ENCODE measurements around the gene FOXC2. TPM values are rescaled to one million over a fixed set of nuclear protein-coding genes. Genes with fewer than 3 reads are reported as not detected.

FOXC2 gene
- total and polyA plus RNA-seq, 4 experiments from 2014 or later = not detected

DNA sequence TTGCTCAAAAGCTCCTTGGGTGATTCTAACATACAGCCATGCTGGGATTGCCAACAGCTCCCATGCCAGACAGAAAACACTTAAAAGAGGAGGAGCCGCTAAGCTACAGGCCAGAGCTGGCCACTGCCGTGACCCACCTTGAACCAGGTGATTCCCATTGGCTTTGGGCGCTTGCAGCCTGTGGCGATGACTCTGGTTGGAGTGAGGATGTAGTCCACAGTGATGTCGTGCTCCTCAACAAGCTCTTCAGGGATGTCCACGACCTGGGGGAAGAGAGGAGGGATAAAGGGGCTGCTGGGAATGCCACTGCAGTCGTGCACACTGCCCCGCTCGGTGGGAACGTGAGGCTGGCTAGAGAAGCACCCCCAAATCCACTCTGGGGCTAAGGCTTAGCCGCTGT, 25.1 kb upstream of the FOXC2 start:
- Mint-ChIP-seq H3K36me3 (peaks cover 73 to 82% of the 10 kb centered on the region in 2 donors), H3K4me3 (no peak overlapping the region), H3K9me3 (no peaks in the 10 kb centered on the region), H3K27ac (no peak overlapping the region), H3K27me3 (no peaks in the 10 kb centered on the region), H3K4me1 (peaks cover 0 to 4% (median 0%) of the 10 kb centered on the region in 4 donors)
- ChIA-PET CTCF (ENCODE audit: partially characterized antibody) (no interaction called here), POLR2A (ENCODE audit: partially characterized antibody) (no interaction called here)
- Histone ChIP-seq H3K27ac (ENCODE audit: low read depth, low read length) (no peak overlapping the region), H3K27me3 (ENCODE audit: insufficient read depth, low read length) (no peaks in the 10 kb centered on the region), H3K4me3 (ENCODE audit: low read length in 2 of 2) (no peak overlapping the region), H3K36me3 (ENCODE audit: insufficient read depth, low read length) (peaks cover 45% of the 10 kb centered on the region), H3K9me3 (ENCODE audit: control insufficient read depth in 1 of 2, low read length in 2 of 2) (no peaks in the 10 kb centered on the region), H3K4me1 (ENCODE audit: insufficient read depth, low read length) (no peaks in the 10 kb centered on the region)
- intact Hi-C loops (cut with micrococcal nuclease) = no loop called here
- no peak for DNase-seq

DNA sequence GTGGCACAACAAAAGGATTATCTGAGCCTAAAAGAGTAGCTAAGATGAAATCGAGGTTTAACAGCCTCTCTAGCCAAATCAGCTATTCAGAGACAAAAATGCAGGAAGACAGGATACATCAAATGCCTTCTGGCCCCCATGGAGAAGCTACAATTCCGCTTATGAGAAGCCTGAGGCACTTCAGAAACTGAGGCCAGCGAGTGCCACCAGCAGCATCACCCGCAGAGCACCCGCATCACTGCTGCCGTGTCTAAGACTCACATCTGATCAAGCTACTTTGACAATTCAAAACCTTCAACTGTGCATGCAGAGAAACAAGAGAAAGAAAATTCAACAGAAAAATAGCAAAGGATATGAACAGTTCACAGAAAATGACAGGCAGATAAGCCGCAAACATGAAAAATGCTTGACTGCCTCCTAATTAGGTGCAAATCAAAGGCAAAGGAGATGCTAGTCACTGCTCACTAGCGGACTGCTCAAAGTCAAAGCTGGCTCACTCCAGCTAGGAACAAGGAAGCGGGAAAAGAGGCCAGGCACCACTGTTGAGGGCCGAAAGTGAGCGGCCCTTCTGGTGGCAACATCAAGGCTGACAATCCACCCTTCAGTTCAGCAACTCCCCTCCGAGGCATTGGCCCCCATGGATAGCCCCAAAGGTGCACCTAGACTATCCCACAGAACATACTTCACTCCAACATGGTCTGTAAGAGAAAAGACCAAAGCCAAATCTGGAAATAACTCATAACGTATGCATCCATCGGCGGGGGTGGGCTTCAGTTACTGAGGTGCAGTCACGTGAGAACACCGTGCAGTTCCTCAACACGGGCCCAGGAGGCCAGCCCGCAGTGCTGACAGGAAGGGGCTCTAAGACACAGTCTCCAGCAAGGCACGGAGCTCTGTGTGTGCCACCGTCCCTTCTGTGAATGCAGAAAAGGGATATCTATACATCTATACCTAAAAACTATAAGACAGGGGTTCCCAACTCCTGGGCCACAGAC, 23.6 kb upstream of the FOXC2 start:
- ChIA-PET CTCF (ENCODE audit: partially characterized antibody) (interaction anchor here (1.0 kb wide), 1 partner anchor 22 kb away, joined by 3 read pairs; no protein-coding TSS in a partner anchor), POLR2A (ENCODE audit: partially characterized antibody) (no interaction called here)
- no peaks in the 10 kb centered on the region for H3K27me3 Mint-ChIP-seq
- Histone ChIP-seq H3K4me3 (ENCODE audit: low read length in 2 of 2) (no peak overlapping the region), H3K4me1 (ENCODE audit: insufficient read depth, low read length) (no peaks in the 10 kb centered on the region), H3K9me3 (ENCODE audit: control insufficient read depth in 1 of 2, low read length in 2 of 2) (no peaks in the 10 kb centered on the region), H3K36me3 (ENCODE audit: insufficient read depth, low read length) (peaks cover 38% of the 10 kb centered on the region), H3K27me3 (ENCODE audit: insufficient read depth, low read length) (no peaks in the 10 kb centered on the region), H3K27ac (ENCODE audit: low read depth, low read length) (no peak overlapping the region)
- no peak for DNase-seq
- peaks cover 0 to 4% (median 0%) of the 10 kb centered on the region in 4 donors for H3K4me1 Mint-ChIP-seq
- no peak overlapping the region for H3K27ac Mint-ChIP-seq
- H3K36me3 Mint-ChIP-seq = peaks cover 72 to 87% of the 10 kb centered on the region in 2 donors
- no peaks in the 10 kb centered on the region for H3K9me3 Mint-ChIP-seq
- no peak overlapping the region for H3K4me3 Mint-ChIP-seq
- intact Hi-C loops (cut with micrococcal nuclease) = no loop called here

DNA sequence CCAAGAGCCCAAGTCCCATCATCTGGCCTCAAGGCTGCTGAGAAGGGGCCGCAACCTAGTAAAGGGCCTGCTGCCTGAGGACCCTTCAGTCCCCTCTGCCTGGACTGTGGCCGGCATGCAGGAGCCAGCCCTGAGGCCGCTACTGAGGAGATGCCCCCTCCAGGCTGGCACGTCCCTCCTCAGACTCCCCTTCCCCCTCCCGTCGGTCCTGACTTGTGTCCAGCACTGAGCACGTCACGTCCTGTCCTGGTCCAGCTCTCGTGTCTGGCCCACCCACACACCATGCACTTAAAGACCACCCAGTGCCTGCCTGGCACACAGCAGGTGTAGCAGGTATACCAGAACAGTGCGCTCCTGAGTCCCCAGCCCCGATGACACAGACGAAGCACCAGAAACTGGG, 21.1 kb upstream of the FOXC2 start:
- peaks cover 59 to 72% of the 10 kb centered on the region in 2 donors for H3K36me3 Mint-ChIP-seq

DNA sequence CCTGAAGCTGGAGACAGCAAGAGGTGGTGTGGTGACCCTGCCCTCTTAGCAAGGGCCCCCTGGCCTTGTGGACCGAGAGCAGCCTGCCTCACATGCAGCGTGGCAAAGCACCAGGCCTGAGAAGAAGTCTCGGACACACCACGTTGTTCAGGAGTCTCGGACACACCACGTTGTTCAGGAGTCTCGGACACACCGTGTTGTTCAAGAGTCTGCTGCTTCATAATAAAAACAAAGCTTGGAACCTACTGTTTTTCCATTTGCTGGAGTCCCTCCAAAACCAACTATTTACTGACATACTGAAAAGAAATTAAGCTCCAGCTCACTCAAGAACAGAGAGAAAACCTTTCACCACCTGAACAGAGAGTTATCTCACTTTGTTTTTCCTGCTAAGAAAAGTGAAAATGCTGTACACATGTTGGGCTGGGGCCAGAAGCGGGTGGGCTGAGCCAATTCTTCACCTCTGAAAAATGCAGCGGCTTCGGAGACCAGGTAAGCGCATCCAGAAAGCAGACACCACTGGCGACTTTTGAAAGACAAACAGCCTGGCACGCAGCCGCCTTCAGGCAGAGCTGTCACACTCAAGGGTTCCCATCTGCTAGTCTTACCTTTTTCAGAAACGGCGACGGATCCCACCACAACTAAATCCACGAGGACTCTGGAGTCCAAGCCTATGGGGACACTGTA, 20.5 kb upstream of the FOXC2 start:
- H3K4me1 ChIP-seq (ENCODE audit: insufficient read depth, low read length) = no peaks in the 10 kb centered on the region
- H3K27ac ChIP-seq (ENCODE audit: low read depth, low read length) = no peak overlapping the region
- Mint-ChIP-seq H3K27ac (no peak overlapping the region), H3K4me1 (peaks cover 0 to 4% (median 0%) of the 10 kb centered on the region in 4 donors), H3K36me3 (peaks cover 54 to 70% of the 10 kb centered on the region in 2 donors), H3K9me3 (no peaks in the 10 kb centered on the region), H3K27me3 (no peaks in the 10 kb centered on the region), H3K4me3 (no peak overlapping the region)
- no peak overlapping the region for H3K4me3 ChIP-seq (ENCODE audit: low read length in 2 of 2)
- CTCF ChIA-PET (ENCODE audit: partially characterized antibody) = interaction anchor here (0.7 kb wide), 1 partner anchor 9 kb away, joined by 3 read pairs; no protein-coding TSS in a partner anchor
- POLR2A ChIA-PET (ENCODE audit: partially characterized antibody) = interaction anchor here (0.7 kb wide), 1 partner anchor 1455 kb away, joined by 3 read pairs; no protein-coding TSS in a partner anchor
- peaks cover 12% of the 10 kb centered on the region for H3K36me3 ChIP-seq (ENCODE audit: insufficient read depth, low read length)
- H3K27me3 ChIP-seq (ENCODE audit: insufficient read depth, low read length) = no peaks in the 10 kb centered on the region
- intact Hi-C loops (cut with micrococcal nuclease) = no loop called here
- DNase-seq = no peak
- H3K9me3 ChIP-seq (ENCODE audit: control insufficient read depth in 1 of 2, low read length in 2 of 2) = no peaks in the 10 kb centered on the region

More for the DNA sequence above, 21.1 kb upstream of the FOXC2 start:
- Histone ChIP-seq H3K9me3 (ENCODE audit: control insufficient read depth in 1 of 2, low read length in 2 of 2) (no peaks in the 10 kb centered on the region), H3K36me3 (ENCODE audit: insufficient read depth, low read length) (peaks cover 18% of the 10 kb centered on the region), H3K4me1 (ENCODE audit: insufficient read depth, low read length) (no peaks in the 10 kb centered on the region), H3K4me3 (ENCODE audit: low read length in 2 of 2) (no peak overlapping the region), H3K27ac (ENCODE audit: low read depth, low read length) (no peak overlapping the region), H3K27me3 (ENCODE audit: insufficient read depth, low read length) (no peaks in the 10 kb centered on the region)
- Mint-ChIP-seq H3K4me3 (peak overlapping the region in 1 of 8 donors; percentile 48), H3K27me3 (no peaks in the 10 kb centered on the region), H3K9me3 (no peaks in the 10 kb centered on the region), H3K4me1 (peaks cover 0 to 4% (median 0%) of the 10 kb centered on the region in 4 donors), H3K27ac (no peak overlapping the region)
- DNase-seq = no peak
- intact Hi-C loops (cut with micrococcal nuclease) = no loop called here
- ChIA-PET CTCF (ENCODE audit: partially characterized antibody) (no interaction called here), POLR2A (ENCODE audit: partially characterized antibody) (interaction anchor here (0.6 kb wide), 1 partner anchor 992 kb away, joined by 3 read pairs; no protein-coding TSS in a partner anchor)

DNA sequence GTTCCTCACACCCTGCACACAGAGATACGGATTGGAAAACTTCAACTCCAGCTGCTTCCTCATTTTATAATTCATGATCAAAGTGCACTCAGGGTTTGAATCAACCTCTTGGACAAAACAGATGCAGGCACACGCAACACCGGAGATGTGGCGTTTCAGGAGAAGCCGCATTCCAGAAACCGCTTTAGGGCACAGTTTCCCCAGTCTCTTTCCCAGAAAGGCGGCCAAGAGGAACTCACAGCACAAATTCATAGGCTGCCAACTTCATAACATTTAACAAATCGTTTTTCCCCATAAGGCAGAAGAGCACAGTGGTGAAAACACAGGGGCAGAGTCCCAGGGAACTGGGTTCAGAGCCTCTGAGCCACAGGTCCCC, 20.0 kb upstream of the FOXC2 start:
- no peaks in the 10 kb centered on the region for H3K27me3 Mint-ChIP-seq
- Histone ChIP-seq H3K27me3 (ENCODE audit: insufficient read depth, low read length) (no peaks in the 10 kb centered on the region), H3K4me3 (ENCODE audit: low read length in 2 of 2) (no peak overlapping the region), H3K27ac (ENCODE audit: low read depth, low read length) (no peak overlapping the region), H3K36me3 (ENCODE audit: insufficient read depth, low read length) (peaks cover 6% of the 10 kb centered on the region), H3K4me1 (ENCODE audit: insufficient read depth, low read length) (no peaks in the 10 kb centered on the region), H3K9me3 (ENCODE audit: control insufficient read depth in 1 of 2, low read length in 2 of 2) (no peaks in the 10 kb centered on the region)
- ChIA-PET POLR2A (ENCODE audit: partially characterized antibody) (interaction anchor here (0.7 kb wide), 1 partner anchor 1456 kb away, joined by 3 read pairs; no protein-coding TSS in a partner anchor), CTCF (ENCODE audit: partially characterized antibody) (no interaction called here)
- no peak for DNase-seq
- intact Hi-C loops (cut with micrococcal nuclease) = no loop called here
- no peak overlapping the region for H3K27ac Mint-ChIP-seq
- H3K4me3 Mint-ChIP-seq = no peak overlapping the region
- no peaks in the 10 kb centered on the region for H3K9me3 Mint-ChIP-seq
- peaks cover 49 to 66% of the 10 kb centered on the region in 2 donors for H3K36me3 Mint-ChIP-seq
- peaks cover 0 to 4% (median 0%) of the 10 kb centered on the region in 4 donors for H3K4me1 Mint-ChIP-seq

DNA sequence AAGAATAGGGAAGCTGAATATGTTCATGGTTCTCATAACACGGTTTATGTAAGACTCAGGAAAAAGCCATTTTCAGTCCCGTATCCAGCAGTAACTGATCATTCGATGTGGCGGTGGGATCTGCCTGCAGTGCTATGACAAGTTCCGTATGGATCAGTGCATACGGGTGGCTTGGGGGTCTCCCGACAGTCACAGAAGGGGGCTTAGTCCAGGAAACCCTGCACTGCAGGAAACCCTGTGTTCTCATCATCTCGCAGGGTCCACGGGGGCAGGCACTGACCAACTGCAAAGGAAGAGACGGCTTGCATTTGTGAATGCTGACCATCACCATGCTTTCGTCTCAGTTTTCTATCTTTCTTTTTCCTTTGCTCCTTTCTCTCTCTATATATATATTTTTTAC, 19.3 kb upstream of the FOXC2 start:
- ChIA-PET POLR2A (ENCODE audit: partially characterized antibody) (no interaction called here), CTCF (ENCODE audit: partially characterized antibody) (no interaction called here)
- Histone ChIP-seq H3K9me3 (ENCODE audit: control insufficient read depth in 1 of 2, low read length in 2 of 2) (no peaks in the 10 kb centered on the region), H3K36me3 (ENCODE audit: insufficient read depth, low read length) (peaks cover 7% of the 10 kb centered on the region), H3K4me3 (ENCODE audit: low read length in 2 of 2) (no peak overlapping the region), H3K27me3 (ENCODE audit: insufficient read depth, low read length) (no peaks in the 10 kb centered on the region), H3K4me1 (ENCODE audit: insufficient read depth, low read length) (no peaks in the 10 kb centered on the region), H3K27ac (ENCODE audit: low read depth, low read length) (no peak overlapping the region)
- Mint-ChIP-seq H3K9me3 (no peaks in the 10 kb centered on the region), H3K36me3 (peaks cover 46 to 60% of the 10 kb centered on the region in 2 donors), H3K4me1 (peaks cover 0 to 4% (median 3%) of the 10 kb centered on the region in 4 donors), H3K27me3 (no peaks in the 10 kb centered on the region), H3K4me3 (no peak overlapping the region), H3K27ac (no peak overlapping the region)
- no peak for DNase-seq
- intact Hi-C loops (cut with micrococcal nuclease) = no loop called here

All from CD4-positive, alpha-beta memory T cell (primary cell).